ENCODE data around the gene FH.
A peak's percentile ranks its signal among the peaks of the same experiment; 100 is the strongest.

Gene FH

GRCh38 chr1:241519308-241520079 is at the start of gene FH:
TSS of gene FH (minus strand) at chr1:241519755. CDS start at chr1:241519722, 33 bp downstream.
- peak; percentile 12 for DNase-seq

GRCh38 chr1:241560849-241561187 is 41.3 kb upstream of the FH start:
- DNase-seq, result no peak

GRCh38 chr1:241560146-241560848 is 40.7 kb upstream of the FH start:
- no peak for DNase-seq

DNA sequence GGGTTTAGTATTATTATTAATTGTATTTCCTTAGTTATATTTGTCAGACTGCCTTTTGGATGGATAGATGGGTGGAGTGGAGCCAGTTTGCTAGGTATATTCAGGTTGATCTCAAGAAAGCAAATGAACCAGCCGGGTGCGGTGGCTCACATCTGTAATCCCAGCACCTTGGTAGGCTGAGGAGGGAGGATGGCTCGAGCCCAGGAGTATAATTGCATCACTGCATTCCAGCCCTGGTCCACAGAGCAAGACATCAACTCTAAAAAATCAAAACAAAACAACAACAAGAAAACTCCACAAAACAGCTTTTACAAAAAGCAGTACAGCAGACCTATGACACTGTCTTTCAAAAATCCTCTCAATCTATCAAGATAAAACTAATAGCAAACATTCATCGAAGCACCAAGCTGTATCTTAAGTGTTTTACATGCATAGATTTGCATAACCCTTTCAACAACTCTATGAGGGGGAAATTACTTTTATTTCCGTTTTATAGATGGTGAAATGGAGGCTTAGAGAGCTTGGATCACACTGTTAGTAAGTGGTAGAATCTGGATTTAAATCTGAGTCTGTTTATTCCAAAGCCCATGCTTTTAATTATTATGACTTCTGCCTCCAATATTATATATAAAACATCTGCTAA is 38.1 kb upstream of the FH start:
- DNase-seq, result no peak

DNA sequence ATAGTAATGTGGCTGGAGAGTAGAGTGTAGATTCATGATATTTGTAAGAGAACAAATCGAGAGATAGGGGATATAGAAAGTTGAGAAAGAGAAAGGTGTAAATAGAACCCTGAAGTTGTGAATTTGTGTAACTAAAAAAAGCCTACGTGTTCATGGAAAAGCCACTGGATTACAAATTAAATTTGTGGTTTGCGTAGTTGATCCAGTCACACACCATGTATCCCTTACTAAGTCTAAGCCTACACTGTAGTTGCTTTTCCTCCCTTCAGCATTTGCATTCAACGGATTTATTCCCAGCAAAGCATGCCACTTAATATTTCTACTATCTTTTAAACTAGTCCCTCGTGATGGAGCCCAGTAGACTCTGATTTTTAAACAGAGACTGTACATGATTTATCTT is 37.5 kb upstream of the FH start:
- DNase-seq, result no peak

GRCh38 chr1:241555526-241555925 is 36.0 kb upstream of the FH start:
- DNase-seq, result no peak

DNA sequence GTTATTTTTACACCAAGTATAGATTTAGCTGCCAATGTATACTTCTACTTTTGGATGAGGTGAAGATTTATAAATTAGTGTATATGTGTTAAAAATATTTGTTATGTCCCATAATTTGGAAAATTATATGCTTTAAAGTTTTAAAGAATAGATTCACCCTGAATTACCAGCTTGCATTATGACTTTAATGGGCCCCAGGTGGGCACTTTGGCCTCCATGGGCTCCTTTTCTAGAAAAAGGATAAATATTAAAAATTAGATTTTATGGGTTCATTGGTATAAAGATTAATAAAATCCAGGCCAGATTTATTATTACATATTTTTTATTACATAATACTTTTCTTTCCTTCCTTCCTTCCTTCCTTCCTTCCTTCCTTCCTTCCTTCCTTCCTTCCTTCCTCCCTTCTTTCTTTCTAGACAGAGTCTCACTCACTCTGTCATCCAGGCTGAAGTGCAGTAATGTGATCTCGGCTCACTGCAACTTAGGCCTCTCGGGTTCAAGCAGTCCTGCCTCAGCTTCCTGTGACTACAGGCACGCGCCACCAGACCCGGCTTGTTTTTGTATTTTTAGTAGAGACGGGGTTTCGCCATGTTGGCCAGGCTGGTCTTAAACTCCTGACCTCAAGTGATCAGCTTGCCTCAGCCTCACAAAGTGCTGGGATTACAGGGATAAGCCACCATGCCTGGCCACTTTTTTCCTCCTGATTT is 34.5 kb upstream of the FH start:
- no peak for DNase-seq

DNA sequence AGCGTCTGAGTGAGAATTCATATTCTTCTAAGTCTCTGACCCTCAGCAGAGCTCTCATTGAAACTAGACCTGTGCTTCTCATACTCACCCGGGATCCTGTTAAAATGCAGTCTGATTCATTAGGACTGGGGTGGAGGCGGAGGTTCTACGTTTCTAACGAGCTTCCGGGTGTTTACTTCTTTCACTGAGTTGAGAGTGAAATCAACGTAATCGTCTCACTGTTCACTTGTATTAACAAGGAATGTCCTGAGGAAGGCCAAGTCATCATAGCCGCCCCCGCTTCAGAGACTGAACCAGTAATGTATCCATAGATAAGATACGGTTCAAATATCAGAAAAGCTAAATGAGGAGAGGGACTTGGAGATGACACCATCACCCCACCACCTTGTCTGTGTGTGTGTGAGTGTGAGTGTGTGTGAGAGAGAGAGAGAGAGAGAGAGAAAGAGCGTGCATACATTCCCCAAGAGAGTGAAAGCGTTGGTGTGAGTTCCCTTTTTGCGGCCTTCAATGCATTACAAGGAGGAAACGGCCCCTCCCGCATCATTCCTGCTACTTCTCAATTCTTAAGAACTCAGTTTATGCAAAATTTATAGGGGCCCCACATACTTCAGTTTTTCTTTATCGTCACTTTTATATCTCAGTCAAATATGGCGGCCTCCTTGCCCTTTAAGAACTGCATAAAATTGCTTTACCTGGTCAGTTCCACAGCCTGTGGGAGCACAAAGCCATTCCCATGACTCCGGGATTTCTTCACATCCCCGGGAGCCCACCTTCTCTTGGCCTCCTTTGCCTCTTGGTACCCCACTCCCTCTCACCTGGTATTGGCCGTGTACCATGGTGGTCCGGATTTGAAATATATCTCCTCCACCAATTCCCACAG is 32.4 kb upstream of the FH start:
- DNase-seq, result no peak

GRCh38 chr1:241550318-241550717 is 30.8 kb upstream of the FH start:
- no peak for DNase-seq

DNA sequence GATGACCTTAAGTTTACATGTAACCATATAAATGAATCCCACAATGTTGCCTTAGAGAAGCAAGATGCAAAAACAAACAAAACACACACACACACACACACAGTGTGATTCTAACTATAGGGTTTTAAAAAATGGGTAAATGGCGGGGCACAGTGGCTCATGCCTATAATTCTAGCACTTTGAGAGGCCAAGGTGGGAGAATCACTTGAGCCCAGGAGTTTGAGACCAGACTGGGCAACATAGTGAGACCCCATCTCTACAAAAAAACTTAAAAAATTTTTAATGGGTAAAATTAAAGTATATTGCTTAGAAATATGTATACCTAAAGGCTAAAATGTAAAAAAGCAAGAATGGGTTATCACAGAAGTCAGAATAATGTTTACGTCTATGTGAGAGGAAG is 28.5 kb upstream of the FH start:
- no peak for DNase-seq

DNA sequence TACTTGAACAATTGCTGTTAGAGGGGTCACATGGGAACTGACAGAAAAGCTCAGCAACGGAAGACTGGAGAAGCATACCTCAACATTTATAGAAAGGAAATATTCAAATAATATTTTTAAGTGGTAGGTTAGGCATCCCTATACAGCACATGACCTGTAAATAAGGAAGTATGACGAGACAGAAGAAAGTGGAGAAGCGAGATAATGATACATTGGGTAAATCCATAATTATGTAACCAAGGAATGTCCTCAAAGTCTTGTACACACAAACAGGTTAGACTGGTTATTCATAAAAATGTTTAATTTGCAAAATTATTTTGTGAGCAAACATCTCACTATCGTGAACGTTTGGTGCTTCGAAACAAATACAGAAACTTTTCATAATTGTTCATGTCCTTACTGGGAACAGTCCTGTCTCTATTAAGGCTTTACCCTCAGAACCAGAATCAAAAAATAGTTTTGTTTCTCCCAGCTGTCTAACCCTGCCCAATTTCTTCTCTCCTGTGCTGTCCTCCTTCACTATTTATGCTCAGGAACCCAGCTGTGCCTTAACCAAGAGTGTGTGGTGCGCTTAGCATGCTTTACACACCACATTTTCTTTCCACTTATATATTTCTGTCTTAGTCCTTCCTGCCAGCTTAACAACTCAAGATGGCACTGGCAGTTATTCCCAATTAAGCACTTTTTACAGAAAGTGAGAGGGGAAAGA is 22.8 kb upstream of the FH start:
- no peak for DNase-seq

GRCh38 chr1:241536969-241537368 is 17.4 kb upstream of the FH start:
- DNase-seq, result no peak

- no peak for DNase-seq
Observed at GRCh38 chr1:241536304-241536703, 16.7 kb upstream of the FH start.

DNA sequence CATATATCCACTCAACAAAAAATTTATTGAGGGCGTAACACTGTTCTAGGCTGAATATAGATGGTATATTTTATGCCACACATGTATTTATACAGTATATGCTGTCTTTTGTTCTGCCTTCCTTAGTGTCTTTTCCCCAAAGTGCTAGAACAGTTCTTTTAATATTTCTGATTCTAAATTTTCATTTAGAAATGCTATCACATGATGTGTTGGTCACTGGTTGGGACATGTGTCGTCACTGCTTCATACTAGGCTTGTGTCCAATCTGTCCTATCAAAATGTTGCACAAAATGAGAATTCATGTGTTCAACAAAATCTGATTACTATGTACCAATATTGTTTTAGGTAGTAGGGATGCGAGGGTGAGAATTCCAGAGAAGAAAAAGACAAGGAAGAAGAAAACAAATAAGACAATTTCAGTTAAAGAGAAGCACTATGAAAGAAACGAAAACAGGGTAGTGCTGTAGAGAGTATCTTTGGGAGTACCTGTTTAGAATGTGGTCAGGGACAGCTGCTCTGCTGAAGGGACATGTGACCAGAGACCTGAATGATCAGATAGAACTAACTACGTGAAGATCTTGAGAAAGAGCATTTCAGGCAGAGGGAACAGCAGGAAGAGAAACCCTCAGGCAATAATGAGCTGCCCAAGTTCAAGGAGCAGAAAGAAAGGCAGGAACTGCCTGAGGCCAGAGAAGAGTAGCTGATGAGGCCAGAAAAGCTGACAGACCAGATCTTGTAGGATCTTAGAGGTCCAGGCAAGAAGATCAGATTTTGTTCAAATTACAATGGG is 14.0 kb upstream of the FH start:
- no peak for DNase-seq

GRCh38 chr1:241532864-241533263 is 13.3 kb upstream of the FH start:
- DNase-seq, result no peak

DNA sequence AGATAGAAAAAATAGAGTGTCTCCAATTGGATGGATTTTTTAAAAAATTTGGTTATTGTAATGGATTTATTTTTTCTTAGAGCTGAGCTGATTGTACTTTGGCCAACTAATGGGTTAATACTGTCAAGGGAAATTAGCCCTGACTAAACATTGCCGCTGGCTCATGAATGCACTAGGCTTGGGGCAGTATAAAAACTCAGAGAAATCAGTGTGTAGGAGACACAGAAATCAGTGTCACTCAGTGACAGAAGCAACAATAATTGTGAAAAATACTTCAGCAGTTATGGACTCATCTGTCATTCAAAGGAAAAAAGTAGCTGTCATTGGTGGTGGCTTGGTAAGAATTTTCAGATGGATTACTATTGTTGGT is 12.6 kb upstream of the FH start, which contains the start of gene KMO:
TSS of gene KMO (plus strand) at position 217 of the 370 bp plus-strand sequence. CDS start at position 284, 67 bp downstream.
- no peak for DNase-seq

- DNase-seq, result no peak
Observed at GRCh38 chr1:241531195-241532161, 11.9 kb upstream of the FH start.

GRCh38 chr1:241527146-241527545 is 7.6 kb upstream of the FH start:
- DNase-seq, result no peak

GRCh38 chr1:241525026-241525425 is 5.5 kb upstream of the FH start:
- no peak for DNase-seq

GRCh38 chr1:241521718-241522117 is 2.2 kb upstream of the FH start:
- DNase-seq, result no peak
